Measurements from ENCODE around the gene BAHD1.

Gene BAHD1

GRCh38 chr15:40424483-40425115, 16.2 kb upstream of the BAHD1 start:
- DNase-seq (ENCODE audit: low read depth, low spot score), result no peak

- DNase-seq (ENCODE audit: low read depth, low spot score), result no peak
These were observed 15.1 kb upstream of the BAHD1 start for GRCh38 chr15:40425681-40426080.

GRCh38 chr15:40427188-40427587, 13.6 kb upstream of the BAHD1 start:
- DNase-seq (ENCODE audit: low read depth, low spot score), result no peak

GRCh38 chr15:40428185-40428584, 12.6 kb upstream of the BAHD1 start:
- no peak for DNase-seq (ENCODE audit: low read depth, low spot score)

GRCh38 chr15:40429068-40429710, 11.6 kb upstream of the BAHD1 start:
- DNase-seq (ENCODE audit: low read depth, low spot score), result no peak

GRCh38 chr15:40430271-40430805, 10.4 kb upstream of the BAHD1 start:
- no peak for DNase-seq (ENCODE audit: low read depth, low spot score)

GRCh38 chr15:40435023-40435709, 5.6 kb upstream of the BAHD1 start:
- DNase-seq (ENCODE audit: low read depth, low spot score), result no peak

GRCh38 chr15:40435710-40436089, 5.1 kb upstream of the BAHD1 start:
- no peak for DNase-seq (ENCODE audit: low read depth, low spot score)

- no peak for DNase-seq (ENCODE audit: low read depth, low spot score)
These were observed 4.4 kb upstream of the BAHD1 start for GRCh38 chr15:40436116-40436891.

- no peak for DNase-seq (ENCODE audit: low read depth, low spot score)
These were observed 3.6 kb upstream of the BAHD1 start for GRCh38 chr15:40436892-40437751.

- no peak for DNase-seq (ENCODE audit: low read depth, low spot score)
These were observed 2.7 kb upstream of the BAHD1 start for GRCh38 chr15:40437752-40438687.

GRCh38 chr15:40438712-40439111, 2.0 kb upstream of the BAHD1 start:
- no peak for DNase-seq (ENCODE audit: low read depth, low spot score)

- no peak for DNase-seq (ENCODE audit: low read depth, low spot score)
These were observed 1.2 kb upstream of the BAHD1 start for GRCh38 chr15:40439461-40439959.

GRCh38 chr15:40439960-40440742, 602 bp upstream of the BAHD1 start:
- DNase-seq (ENCODE audit: low read depth, low spot score), result no peak

GRCh38 chr15:40441565-40442531, 1.1 kb downstream of the BAHD1 start:
- no peak for DNase-seq (ENCODE audit: low read depth, low spot score)

- DNase-seq (ENCODE audit: low read depth, low spot score), result no peak
These were observed 2.5 kb downstream of the BAHD1 start for GRCh38 chr15:40443255-40443654.

- no peak for DNase-seq (ENCODE audit: low read depth, low spot score)
These were observed 3.1 kb downstream of the BAHD1 start for GRCh38 chr15:40443846-40444245.

- no peak for DNase-seq (ENCODE audit: low read depth, low spot score)
These were observed 4.0 kb downstream of the BAHD1 start for GRCh38 chr15:40444736-40445135.

All from brain pericyte (primary cell).